Peyer's patch (tissue), 4 donors: ENCODE results near the gene DNM3. TPM values are rescaled to one million over a fixed set of nuclear protein-coding genes. Genes with fewer than 3 reads are reported as not detected.

Experiments used
- DNase-seq, 3 donors: peaks; one replicate each; pipeline ENCODE4 v3.0.0-alpha.2; 2017 to 2019
- H3K27ac ChIP-seq, 4 donors: fragments of 200-600 bp; sonication (generic); one replicate each; pipeline ENCODE4 v1.5.1; 2016 to 2019
- H3K27me3 ChIP-seq, 2 donors: fragments of 200-600 bp; sonication (generic); one replicate each; pipeline ENCODE4 v1.5.1; 2019
- H3K36me3 ChIP-seq, 3 donors: fragments of 200-600 bp; sonication (generic); one replicate each; pipeline ENCODE4 v1.5.1; 2016 to 2019
- H3K4me1 ChIP-seq, 4 donors: fragments of 200-600 bp; sonication (generic); one replicate each; pipeline ENCODE4 v1.5.1; 2016 to 2019
- H3K4me3 ChIP-seq, 4 donors: fragments of 200-600 bp; sonication (generic); 1 replicate in 3 of 4; 2 replicates in 1 of 4; pipeline ENCODE4 v1.5.1; 2016 to 2019; ENCODE audit warnings: mild to moderate bottlenecking in 1 of 4
- H3K9me3 ChIP-seq, 4 donors: fragments of 200-600 bp; sonication (generic); one replicate each; pipeline ENCODE4 v1.5.1; 2016 to 2019; ENCODE audit warnings: mild to moderate bottlenecking in 1 of 4
- POLR2A ChIP-seq, 2 donors: fragments of 450-650 bp; IDR thresholded peaks; one replicate each; pipeline ENCODE4 v1.5.1; 2017; ENCODE audit warnings: antibody characterized with exemption in 2 of 2, mild to moderate bottlenecking in 2 of 2, moderate library complexity in 2 of 2
- total RNA-seq, 4 donors: library from RNA; depleted of rRNA; stranded (reverse); fragments of >200 nt; gene quantifications; one replicate each; pipeline ENCODE4 v1.1.0, GENCODE V29; 2016
- TF ChIP-seq, protein P1 (sequence below), 6 experiments: fragments of 450-650 bp in 4 of 6; fragments of 200-600 bp in 2 of 6; sonication (generic) in 1 of 6; IDR thresholded peaks; one replicate each; pipeline ENCODE4 v1.5.1; 2017 to 2019; ENCODE audit warnings: antibody characterized with exemption in 6 of 6, mild to moderate bottlenecking in 3 of 6, moderate library complexity in 1 of 6

The DNM3 gene
- total RNA-seq, 4 donors from 2014 or later = 1.4 to 11.6 (median 2.0) TPM

DNA sequence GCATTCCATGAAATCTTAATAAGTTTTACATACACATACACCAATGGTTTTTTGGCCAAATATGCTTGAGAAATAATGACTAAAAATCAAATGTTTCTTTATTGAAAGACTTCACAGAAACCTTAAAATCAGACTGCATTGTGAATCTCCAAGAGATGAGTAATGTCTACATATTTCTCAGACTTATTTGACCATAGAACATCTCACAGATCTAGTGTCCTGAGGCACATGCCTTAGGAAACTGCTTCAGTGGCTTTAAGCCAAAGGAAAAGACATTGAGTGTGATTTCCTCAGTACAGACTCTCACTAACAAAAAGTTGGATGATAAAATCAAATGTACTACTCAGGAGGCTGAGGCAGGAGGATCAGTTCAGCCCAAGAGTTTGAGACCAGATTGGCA lies 573.0 kb downstream of the DNM3 start:
- H3K9me3 ChIP-seq = no peaks in the 10 kb centered on the region
- no peaks in the 10 kb centered on the region for H3K36me3 ChIP-seq
- TF ChIP-seq, protein P1, sequence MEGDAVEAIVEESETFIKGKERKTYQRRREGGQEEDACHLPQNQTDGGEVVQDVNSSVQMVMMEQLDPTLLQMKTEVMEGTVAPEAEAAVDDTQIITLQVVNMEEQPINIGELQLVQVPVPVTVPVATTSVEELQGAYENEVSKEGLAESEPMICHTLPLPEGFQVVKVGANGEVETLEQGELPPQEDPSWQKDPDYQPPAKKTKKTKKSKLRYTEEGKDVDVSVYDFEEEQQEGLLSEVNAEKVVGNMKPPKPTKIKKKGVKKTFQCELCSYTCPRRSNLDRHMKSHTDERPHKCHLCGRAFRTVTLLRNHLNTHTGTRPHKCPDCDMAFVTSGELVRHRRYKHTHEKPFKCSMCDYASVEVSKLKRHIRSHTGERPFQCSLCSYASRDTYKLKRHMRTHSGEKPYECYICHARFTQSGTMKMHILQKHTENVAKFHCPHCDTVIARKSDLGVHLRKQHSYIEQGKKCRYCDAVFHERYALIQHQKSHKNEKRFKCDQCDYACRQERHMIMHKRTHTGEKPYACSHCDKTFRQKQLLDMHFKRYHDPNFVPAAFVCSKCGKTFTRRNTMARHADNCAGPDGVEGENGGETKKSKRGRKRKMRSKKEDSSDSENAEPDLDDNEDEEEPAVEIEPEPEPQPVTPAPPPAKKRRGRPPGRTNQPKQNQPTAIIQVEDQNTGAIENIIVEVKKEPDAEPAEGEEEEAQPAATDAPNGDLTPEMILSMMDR (IDR thresholded peaks at IDR 0.05) = no peak
- no peak for TF ChIP-seq POLR2A (IDR thresholded peaks at IDR 0.05)

DNA sequence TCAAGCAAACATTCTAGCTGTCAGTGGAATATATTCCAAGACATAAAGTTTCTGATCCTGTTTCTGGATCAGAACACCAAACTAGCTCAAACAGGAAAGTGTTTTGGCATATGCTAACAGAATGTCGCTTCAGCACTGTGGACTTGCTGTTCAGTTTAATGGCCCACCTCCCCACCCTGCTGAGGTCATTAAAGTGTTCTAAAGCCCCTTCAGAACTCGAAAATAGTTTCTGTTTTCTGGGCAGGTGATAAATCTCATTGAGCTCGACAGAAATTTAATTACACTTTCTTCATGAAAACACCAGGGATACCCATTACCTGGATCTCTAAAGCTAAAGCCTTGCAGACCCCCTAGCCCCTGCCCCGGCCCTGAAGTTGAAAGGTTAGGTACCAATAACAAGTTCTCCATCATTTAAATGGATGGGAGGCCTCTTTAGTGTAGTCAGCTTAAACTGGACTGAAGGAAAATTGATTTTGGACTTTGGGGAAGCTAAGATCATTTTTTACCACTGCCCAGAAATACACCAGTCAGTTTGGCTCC lies 575.3 kb downstream of the DNM3 start:
- Histone ChIP-seq H3K4me1 (no peaks in the 10 kb centered on the region), H3K4me3 (no peak overlapping the region), H3K27me3 (no peaks in the 10 kb centered on the region), H3K9me3 (no peaks in the 10 kb centered on the region), H3K27ac (no peak overlapping the region), H3K36me3 (no peaks in the 10 kb centered on the region)
- no peak for DNase-seq
- TF ChIP-seq POLR2A (IDR thresholded peaks at IDR 0.05) = no peak

More for the DNA sequence above, 573.0 kb downstream of the DNM3 start:
- no peak overlapping the region for H3K4me3 ChIP-seq
- H3K27me3 ChIP-seq = no peaks in the 10 kb centered on the region
- no peaks in the 10 kb centered on the region for H3K4me1 ChIP-seq
- no peak for DNase-seq
- H3K27ac ChIP-seq = no peak overlapping the region

DNA sequence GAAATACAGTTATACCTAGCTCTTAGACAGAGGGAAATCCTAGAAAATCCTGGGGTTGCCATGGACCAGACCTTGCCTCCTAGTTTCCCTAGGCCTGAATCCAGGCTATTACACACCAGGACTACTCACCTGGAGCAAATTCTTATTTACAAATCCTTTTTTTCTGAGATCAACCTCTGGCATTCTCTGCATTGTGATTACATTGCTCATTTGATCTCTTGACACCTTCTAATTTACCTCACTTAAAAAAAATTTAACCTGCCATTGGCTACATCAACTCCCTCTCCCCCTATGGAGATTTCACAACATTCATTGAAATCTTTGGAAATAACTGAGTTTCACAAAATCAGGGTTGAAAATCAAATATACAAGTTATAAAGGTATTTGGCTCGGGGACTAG lies 576.3 kb downstream of the DNM3 start:
- no peak for TF ChIP-seq POLR2A (IDR thresholded peaks at IDR 0.05)
- TF ChIP-seq, protein P1 (IDR thresholded peaks at IDR 0.05) = no peak
- H3K27ac ChIP-seq = no peak overlapping the region

DNA sequence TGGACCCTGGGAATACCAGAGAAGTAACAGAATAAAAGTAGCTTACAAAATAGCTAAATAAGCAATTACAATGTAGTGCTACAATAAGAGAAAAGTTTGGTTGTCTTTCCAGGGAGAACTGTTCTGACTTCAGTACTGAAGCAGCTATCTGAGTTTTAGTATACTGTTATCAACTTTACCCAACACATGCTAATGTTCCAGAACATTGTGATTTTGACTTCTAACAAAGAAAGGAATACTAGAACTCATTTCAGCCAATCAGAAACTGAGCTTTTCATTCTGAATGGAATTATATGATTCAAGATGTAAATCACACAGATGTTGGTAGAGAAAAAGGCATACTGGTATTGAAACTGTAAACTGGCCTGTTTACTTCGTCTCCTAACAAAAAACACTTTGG lies 579.1 kb downstream of the DNM3 start, which contains the start of gene C1orf105:
C1orf105 (plus strand) TSS at position 301 of the 400 bp plus-strand sequence. CDS start 201 bp downstream, outside the sequence.
- Histone ChIP-seq H3K4me3 (no peak within 1 kb of the TSS), H3K27ac (no peak within 1 kb of the TSS), H3K9me3 (no peaks in the 10 kb centered on the region), H3K36me3 (no peaks in the 10 kb centered on the region), H3K27me3 (no peaks in the 10 kb centered on the region), H3K4me1 (no peaks in the 10 kb centered on the region)
- no peak for DNase-seq
- no peak for TF ChIP-seq POLR2A (IDR thresholded peaks at IDR 0.05)
- TF ChIP-seq, protein P1 (IDR thresholded peaks at IDR 0.05) = no peak

More for the DNA sequence above, 576.3 kb downstream of the DNM3 start:
- Histone ChIP-seq H3K36me3 (no peaks in the 10 kb centered on the region), H3K9me3 (no peaks in the 10 kb centered on the region), H3K4me3 (no peak overlapping the region), H3K4me1 (no peaks in the 10 kb centered on the region), H3K27me3 (no peaks in the 10 kb centered on the region)
- DNase-seq = no peak

DNA sequence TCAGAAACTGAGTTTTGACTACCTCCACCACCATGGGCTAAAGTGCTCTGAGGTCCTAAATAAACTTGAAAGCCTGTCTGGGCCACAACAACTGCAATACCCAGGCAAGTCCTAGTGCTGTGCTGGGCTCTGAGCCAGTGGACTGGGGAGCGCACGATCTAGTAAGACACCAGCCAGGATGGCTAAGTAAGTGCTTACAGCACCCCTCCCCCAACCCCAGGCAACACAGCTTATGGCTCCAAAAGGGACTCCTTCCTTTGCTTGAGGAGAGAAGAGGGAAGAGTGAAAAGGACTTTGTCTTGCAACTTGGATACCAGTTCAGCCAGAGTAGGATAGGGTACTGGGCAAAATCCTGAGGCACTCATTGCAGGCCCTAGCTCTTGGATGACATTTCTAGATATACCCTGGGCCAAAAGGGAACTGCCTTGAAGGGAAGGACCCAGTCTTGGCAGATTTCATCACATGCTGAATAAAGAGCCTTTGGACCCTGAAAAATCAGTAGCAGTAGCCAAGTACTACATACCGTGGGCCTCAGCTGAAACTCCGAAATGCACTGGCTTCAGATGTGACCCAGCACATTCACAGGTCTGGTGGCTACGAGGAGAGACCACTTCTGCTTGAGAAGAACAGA lies 580.8 kb downstream of the DNM3 start:
- Histone ChIP-seq H3K4me3 (no peak overlapping the region), H3K4me1 (no peaks in the 10 kb centered on the region), H3K27ac (no peak overlapping the region), H3K27me3 (no peaks in the 10 kb centered on the region), H3K9me3 (no peaks in the 10 kb centered on the region), H3K36me3 (no peaks in the 10 kb centered on the region)
- TF ChIP-seq, protein P1 (IDR thresholded peaks at IDR 0.05) = no peak
- no peak for TF ChIP-seq POLR2A (IDR thresholded peaks at IDR 0.05)
- no peak for DNase-seq

DNA sequence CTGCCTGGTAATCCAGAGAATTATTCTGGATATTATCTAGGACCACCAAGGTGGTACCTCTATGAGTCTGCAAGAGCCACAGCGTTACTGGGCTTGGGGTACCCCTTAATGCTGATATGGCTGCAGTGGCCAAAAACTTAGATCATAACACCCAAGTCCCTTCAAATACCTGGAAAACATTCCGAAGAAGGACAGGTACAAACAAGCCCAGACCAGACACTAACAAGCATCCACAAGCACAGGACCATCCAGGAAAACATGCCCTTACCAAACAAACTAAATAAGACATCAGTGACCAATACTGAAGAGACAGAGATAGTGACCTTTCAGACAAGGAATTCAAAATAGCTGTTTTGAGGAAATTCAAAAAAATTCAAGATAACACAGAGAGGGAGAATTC lies 582.0 kb downstream of the DNM3 start:
- H3K27ac ChIP-seq = no peak overlapping the region
- TF ChIP-seq, protein P1 (IDR thresholded peaks at IDR 0.05) = no peak
- no peak for TF ChIP-seq POLR2A (IDR thresholded peaks at IDR 0.05)
- H3K4me3 ChIP-seq = no peak overlapping the region
- no peaks in the 10 kb centered on the region for H3K27me3 ChIP-seq
- DNase-seq = no peak
- H3K36me3 ChIP-seq = no peaks in the 10 kb centered on the region
- H3K9me3 ChIP-seq = no peaks in the 10 kb centered on the region
- H3K4me1 ChIP-seq = no peaks in the 10 kb centered on the region
